WTC11 (cell line): ENCODE data around the gene ZDHHC11B.
"Not testable (repeated sequence)": the region's sequence is repeated elsewhere in the genome, so short reads cannot be mapped to it uniquely, and the experiment has no call there.

Experiments used
- ESRRA ChIP-seq: sonication (generic); formaldehyde crosslinking; IDR thresholded peaks from 2 replicates; pipeline ENCODE4 v1.8.1; 2022; ENCODE audit warnings: mild to moderate bottlenecking, missing genetic modification reagents, borderline replicate concordance
- FOXK1 ChIP-seq: sonication (generic); formaldehyde crosslinking; IDR thresholded peaks from 2 replicates; pipeline ENCODE4 v1.8.0; 2022; ENCODE audit warnings: mild to moderate bottlenecking, moderate library complexity, missing genetic modification reagents
- JUN ChIP-seq: sonication (generic); formaldehyde crosslinking; IDR thresholded peaks from 2 replicates; pipeline ENCODE4 v1.8.0; 2023; ENCODE audit warnings: mild to moderate bottlenecking, missing genetic modification reagents
- MXD4 ChIP-seq: fragments of 250-450 bp; sonication (Bioruptor Pico); IDR thresholded peaks from 2 replicates; pipeline ENCODE4 v1.8.0; 2021; ENCODE audit warnings: mild to moderate bottlenecking, moderate library complexity, borderline replicate concordance
- ZBTB21 ChIP-seq: sonication (generic); formaldehyde crosslinking; IDR thresholded peaks from 2 replicates; pipeline ENCODE4 v1.8.1; 2023; ENCODE audit warnings: mild to moderate bottlenecking, missing genetic modification reagents, borderline replicate concordance
- TF ChIP-seq, protein P1 (sequence below): fragments of 200-600 bp; IDR thresholded peaks from 2 replicates; pipeline ENCODE4 v1.8.0; 2022; ENCODE audit warnings: antibody characterized with exemption
- TF ChIP-seq, protein P2 (sequence below): sonication (generic); formaldehyde crosslinking; IDR thresholded peaks from 2 replicates; pipeline ENCODE4 v1.8.0; 2022; ENCODE audit warnings: mild to moderate bottlenecking, missing genetic modification reagents
- TF ChIP-seq, protein P3 (sequence below): sonication (generic); formaldehyde crosslinking; IDR thresholded peaks from 2 replicates; pipeline ENCODE4 v1.8.1; 2023; ENCODE audit warnings: mild to moderate bottlenecking, missing genetic modification reagents, moderate library complexity
- TF ChIP-seq, protein P4 (sequence below): sonication (generic); formaldehyde crosslinking; IDR thresholded peaks from 2 replicates; pipeline ENCODE4 v1.8.1; 2022; ENCODE audit warnings: missing genetic modification reagents, borderline replicate concordance

DNA sequence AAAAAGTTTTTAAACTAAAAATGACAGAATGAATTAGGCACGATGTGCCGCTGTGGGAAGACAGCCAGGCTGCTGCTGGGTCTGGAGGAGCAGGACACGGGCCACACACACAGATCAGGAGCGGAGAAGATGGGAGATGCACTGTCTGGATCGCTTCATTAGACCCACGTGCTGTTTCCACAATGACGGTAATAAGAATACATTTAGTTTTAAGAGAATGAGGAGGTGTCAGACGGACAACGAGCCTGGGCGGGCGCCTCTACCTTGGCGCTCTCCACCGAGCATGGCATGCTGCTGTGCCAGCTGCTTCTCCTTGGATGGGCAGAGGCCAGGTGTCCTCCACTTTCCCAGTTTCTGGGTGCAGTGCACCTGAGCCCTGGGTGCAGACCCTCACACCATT is 11.6 kb downstream of the ZDHHC11B start:
- not testable (repeated sequence) for TF ChIP-seq ESRRA (CRISPR knock-in tag); ZBTB21 (CRISPR knock-in tag); MXD4 (CRISPR knock-in tag); FOXK1 (CRISPR knock-in tag); JUN
- TF ChIP-seq, protein P1, sequence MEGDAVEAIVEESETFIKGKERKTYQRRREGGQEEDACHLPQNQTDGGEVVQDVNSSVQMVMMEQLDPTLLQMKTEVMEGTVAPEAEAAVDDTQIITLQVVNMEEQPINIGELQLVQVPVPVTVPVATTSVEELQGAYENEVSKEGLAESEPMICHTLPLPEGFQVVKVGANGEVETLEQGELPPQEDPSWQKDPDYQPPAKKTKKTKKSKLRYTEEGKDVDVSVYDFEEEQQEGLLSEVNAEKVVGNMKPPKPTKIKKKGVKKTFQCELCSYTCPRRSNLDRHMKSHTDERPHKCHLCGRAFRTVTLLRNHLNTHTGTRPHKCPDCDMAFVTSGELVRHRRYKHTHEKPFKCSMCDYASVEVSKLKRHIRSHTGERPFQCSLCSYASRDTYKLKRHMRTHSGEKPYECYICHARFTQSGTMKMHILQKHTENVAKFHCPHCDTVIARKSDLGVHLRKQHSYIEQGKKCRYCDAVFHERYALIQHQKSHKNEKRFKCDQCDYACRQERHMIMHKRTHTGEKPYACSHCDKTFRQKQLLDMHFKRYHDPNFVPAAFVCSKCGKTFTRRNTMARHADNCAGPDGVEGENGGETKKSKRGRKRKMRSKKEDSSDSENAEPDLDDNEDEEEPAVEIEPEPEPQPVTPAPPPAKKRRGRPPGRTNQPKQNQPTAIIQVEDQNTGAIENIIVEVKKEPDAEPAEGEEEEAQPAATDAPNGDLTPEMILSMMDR, result not testable (repeated sequence)
- TF ChIP-seq, protein P2, sequence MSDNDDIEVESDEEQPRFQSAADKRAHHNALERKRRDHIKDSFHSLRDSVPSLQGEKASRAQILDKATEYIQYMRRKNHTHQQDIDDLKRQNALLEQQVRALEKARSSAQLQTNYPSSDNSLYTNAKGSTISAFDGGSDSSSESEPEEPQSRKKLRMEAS (CRISPR knock-in tag), result not testable (repeated sequence)
- TF ChIP-seq, protein P3, sequence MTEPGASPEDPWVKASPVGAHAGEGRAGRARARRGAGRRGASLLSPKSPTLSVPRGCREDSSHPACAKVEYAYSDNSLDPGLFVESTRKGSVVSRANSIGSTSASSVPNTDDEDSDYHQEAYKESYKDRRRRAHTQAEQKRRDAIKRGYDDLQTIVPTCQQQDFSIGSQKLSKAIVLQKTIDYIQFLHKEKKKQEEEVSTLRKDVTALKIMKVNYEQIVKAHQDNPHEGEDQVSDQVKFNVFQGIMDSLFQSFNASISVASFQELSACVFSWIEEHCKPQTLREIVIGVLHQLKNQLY (CRISPR knock-in tag), result not testable (repeated sequence)
- TF ChIP-seq, protein P4, sequence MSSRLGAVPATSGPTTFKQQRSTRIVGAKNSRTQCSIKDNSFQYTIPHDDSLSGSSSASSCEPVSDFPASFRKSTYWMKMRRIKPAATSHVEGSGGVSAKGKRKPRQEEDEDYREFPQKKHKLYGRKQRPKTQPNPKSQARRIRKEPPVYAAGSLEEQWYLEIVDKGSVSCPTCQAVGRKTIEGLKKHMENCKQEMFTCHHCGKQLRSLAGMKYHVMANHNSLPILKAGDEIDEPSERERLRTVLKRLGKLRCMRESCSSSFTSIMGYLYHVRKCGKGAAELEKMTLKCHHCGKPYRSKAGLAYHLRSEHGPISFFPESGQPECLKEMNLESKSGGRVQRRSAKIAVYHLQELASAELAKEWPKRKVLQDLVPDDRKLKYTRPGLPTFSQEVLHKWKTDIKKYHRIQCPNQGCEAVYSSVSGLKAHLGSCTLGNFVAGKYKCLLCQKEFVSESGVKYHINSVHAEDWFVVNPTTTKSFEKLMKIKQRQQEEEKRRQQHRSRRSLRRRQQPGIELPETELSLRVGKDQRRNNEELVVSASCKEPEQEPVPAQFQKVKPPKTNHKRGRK (CRISPR knock-in tag), result not testable (repeated sequence)
